Measurements from ENCODE around the gene SUFU. TPM values are rescaled to one million over a fixed set of nuclear protein-coding genes. Genes with fewer than 3 reads are reported as not detected.

SUFU gene
- total RNA-seq, 1 donor from 2014 or later: 19.9 TPM

GRCh38 chr10:102644646-102645387 is 141.0 kb downstream of the SUFU start:
- no peaks in the 10 kb centered on the region for H3K36me3 Mint-ChIP-seq (ENCODE audit: unreplicated experiment)
- H3K27me3 Mint-ChIP-seq (ENCODE audit: unreplicated experiment): peaks cover 31% of the 10 kb centered on the region
- peak overlapping the region; percentile 99 for H3K27ac Mint-ChIP-seq (ENCODE audit: unreplicated experiment)
- peak; percentile 47 for TF ChIP-seq CTCF (IDR thresholded peaks at IDR 0.05; ENCODE audit: partially characterized antibody, unreplicated experiment)
- peaks cover 26% of the 10 kb centered on the region for H3K4me1 Mint-ChIP-seq (ENCODE audit: low read depth, unreplicated experiment)
- peak overlapping the region; percentile 99 for H3K4me3 Mint-ChIP-seq (ENCODE audit: unreplicated experiment)
- peak; percentile 86 for DNase-seq
- peaks cover 28% of the 10 kb centered on the region for H3K9me3 Mint-ChIP-seq (ENCODE audit: unreplicated experiment)

GRCh38 chr10:102645388-102645740 is 141.6 kb downstream of the SUFU start:
- H3K27ac Mint-ChIP-seq (ENCODE audit: unreplicated experiment): peak overlapping the region; percentile 99
- H3K4me1 Mint-ChIP-seq (ENCODE audit: low read depth, unreplicated experiment): peaks cover 26% of the 10 kb centered on the region
- TF ChIP-seq CTCF (IDR thresholded peaks at IDR 0.05; ENCODE audit: partially characterized antibody, unreplicated experiment): no peak
- no peaks in the 10 kb centered on the region for H3K36me3 Mint-ChIP-seq (ENCODE audit: unreplicated experiment)
- peak overlapping the region; percentile 99 for H3K4me3 Mint-ChIP-seq (ENCODE audit: unreplicated experiment)
- H3K27me3 Mint-ChIP-seq (ENCODE audit: unreplicated experiment): peaks cover 31% of the 10 kb centered on the region
- DNase-seq: no peak
- peaks cover 28% of the 10 kb centered on the region for H3K9me3 Mint-ChIP-seq (ENCODE audit: unreplicated experiment)

GRCh38 chr10:102645741-102646609 is 142.2 kb downstream of the SUFU start:
- H3K4me1 Mint-ChIP-seq (ENCODE audit: low read depth, unreplicated experiment): peaks cover 29% of the 10 kb centered on the region
- H3K27ac Mint-ChIP-seq (ENCODE audit: unreplicated experiment): peak overlapping the region; percentile 99
- H3K9me3 Mint-ChIP-seq (ENCODE audit: unreplicated experiment): peaks cover 31% of the 10 kb centered on the region
- peaks cover 31% of the 10 kb centered on the region for H3K27me3 Mint-ChIP-seq (ENCODE audit: unreplicated experiment)
- no peak for TF ChIP-seq CTCF (IDR thresholded peaks at IDR 0.05; ENCODE audit: partially characterized antibody, unreplicated experiment)
- H3K36me3 Mint-ChIP-seq (ENCODE audit: unreplicated experiment): no peaks in the 10 kb centered on the region
- peak; percentile 76 for DNase-seq
- peak overlapping the region; percentile 99 for H3K4me3 Mint-ChIP-seq (ENCODE audit: unreplicated experiment)

- peak; percentile 52 for DNase-seq
- no peaks in the 10 kb centered on the region for H3K36me3 Mint-ChIP-seq (ENCODE audit: unreplicated experiment)
These were observed 143.1 kb downstream of the SUFU start for GRCh38 chr10:102646610-102647442.

More at GRCh38 chr10:102646610-102647442, 143.1 kb downstream of the SUFU start:
- H3K4me1 Mint-ChIP-seq (ENCODE audit: low read depth, unreplicated experiment): peaks cover 25% of the 10 kb centered on the region
- H3K4me3 Mint-ChIP-seq (ENCODE audit: unreplicated experiment): peak overlapping the region; percentile 99
- H3K27ac Mint-ChIP-seq (ENCODE audit: unreplicated experiment): peak overlapping the region; percentile 99
- peaks cover 28% of the 10 kb centered on the region for H3K9me3 Mint-ChIP-seq (ENCODE audit: unreplicated experiment)
- H3K27me3 Mint-ChIP-seq (ENCODE audit: unreplicated experiment): peaks cover 28% of the 10 kb centered on the region
- no peak for TF ChIP-seq CTCF (IDR thresholded peaks at IDR 0.05; ENCODE audit: partially characterized antibody, unreplicated experiment)
